ENCODE measurements around the gene CARMIL1. TPM values are rescaled to one million over a fixed set of nuclear protein-coding genes. Genes with fewer than 3 reads are reported as not detected.

The CARMIL1 gene
- polyA plus RNA-seq, 2 donors, result 6.9 to 9.5 TPM

GRCh38 chr6:25489399-25489798 lies 210.2 kb downstream of the CARMIL1 start:
- Histone ChIP-seq H3K9me3 (ENCODE audit: control insufficient read depth in 2 of 2, insufficient read depth in 1 of 2, low read depth in 1 of 2, low read length in 1 of 2) (no peaks in the 10 kb centered on the region), H3K36me3 (ENCODE audit: control insufficient read depth in 2 of 2, insufficient read depth in 2 of 2, low read length in 1 of 2) (no peaks in the 10 kb centered on the region), H3K27me3 (ENCODE audit: control insufficient read depth in 1 of 2, insufficient read depth in 2 of 2, low read length in 2 of 2) (no peaks in the 10 kb centered on the region), H3K4me3 (ENCODE audit: low read depth in 1 of 2, low read length in 2 of 2) (no peak overlapping the region), H3K27ac (ENCODE audit: low read depth in 2 of 2, low read length in 1 of 2) (no peak overlapping the region), H3K4me1 (ENCODE audit: control insufficient read depth in 2 of 2, insufficient read depth in 2 of 2, low read length in 1 of 2) (no peaks in the 10 kb centered on the region)
- 75 to 83% methylated on average over 3 of the region's 3 CpGs for WGBS, 2 donors

DNA sequence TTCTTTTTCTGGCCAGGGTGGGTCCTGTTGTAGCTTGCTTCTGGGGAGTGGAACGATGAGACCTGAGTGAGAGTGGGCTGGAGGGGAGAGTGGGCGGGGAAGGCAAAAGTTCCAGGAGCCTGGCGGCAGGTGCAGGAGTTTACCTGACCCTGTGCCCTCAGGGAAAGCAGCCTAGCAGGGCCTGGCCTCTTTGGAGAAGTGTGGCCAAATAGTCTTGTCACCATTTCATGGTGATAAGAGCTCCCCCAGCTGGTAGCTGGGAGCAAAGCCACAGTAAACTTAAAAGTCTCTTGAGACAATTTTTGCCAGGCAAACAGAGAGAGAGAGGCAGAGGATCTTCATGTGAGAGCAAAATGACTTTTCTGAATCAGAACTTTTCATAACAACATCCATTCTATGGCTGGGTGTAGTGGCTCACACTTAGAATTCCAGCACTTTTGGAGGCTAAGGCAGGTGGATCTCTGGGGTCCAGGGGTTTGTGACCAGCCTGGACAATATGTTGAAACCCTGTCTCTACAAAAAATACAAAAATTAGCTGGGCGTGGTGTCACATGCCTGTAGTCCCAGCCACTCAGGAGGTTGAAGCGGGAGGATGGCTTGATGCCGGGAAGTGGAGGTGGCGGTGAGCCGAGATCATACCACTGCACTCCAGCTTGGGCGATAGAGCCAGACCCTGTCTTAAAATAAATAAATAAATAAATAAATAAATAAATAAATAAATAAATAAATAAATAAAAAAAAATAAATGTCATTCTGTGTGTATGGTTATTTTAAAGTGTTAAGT lies 211.0 kb downstream of the CARMIL1 start:
- Histone ChIP-seq H3K9me3 (ENCODE audit: control insufficient read depth in 2 of 2, insufficient read depth in 1 of 2, low read depth in 1 of 2, low read length in 1 of 2) (no peaks in the 10 kb centered on the region), H3K27me3 (ENCODE audit: control insufficient read depth in 1 of 2, insufficient read depth in 2 of 2, low read length in 2 of 2) (no peaks in the 10 kb centered on the region), H3K4me3 (ENCODE audit: low read depth in 1 of 2, low read length in 2 of 2) (no peak overlapping the region), H3K27ac (ENCODE audit: low read depth in 2 of 2, low read length in 1 of 2) (no peak overlapping the region), H3K4me1 (ENCODE audit: control insufficient read depth in 2 of 2, insufficient read depth in 2 of 2, low read length in 1 of 2) (no peaks in the 10 kb centered on the region), H3K36me3 (ENCODE audit: control insufficient read depth in 2 of 2, insufficient read depth in 2 of 2, low read length in 1 of 2) (no peaks in the 10 kb centered on the region)
- 64 to 67% methylated on average over 9 of the region's 9 CpGs for WGBS, 2 donors

GRCh38 chr6:25492951-25493350 lies 213.8 kb downstream of the CARMIL1 start:
- Histone ChIP-seq H3K9me3 (ENCODE audit: control insufficient read depth in 2 of 2, insufficient read depth in 1 of 2, low read depth in 1 of 2, low read length in 1 of 2) (no peaks in the 10 kb centered on the region), H3K36me3 (ENCODE audit: control insufficient read depth in 2 of 2, insufficient read depth in 2 of 2, low read length in 1 of 2) (no peaks in the 10 kb centered on the region), H3K27ac (ENCODE audit: low read depth in 2 of 2, low read length in 1 of 2) (no peak overlapping the region), H3K4me1 (ENCODE audit: control insufficient read depth in 2 of 2, insufficient read depth in 2 of 2, low read length in 1 of 2) (no peaks in the 10 kb centered on the region), H3K4me3 (ENCODE audit: low read depth in 1 of 2, low read length in 2 of 2) (no peak overlapping the region), H3K27me3 (ENCODE audit: control insufficient read depth in 1 of 2, insufficient read depth in 2 of 2, low read length in 2 of 2) (no peaks in the 10 kb centered on the region)
- 90 to 97% methylated on average over 3 of the region's 3 CpGs for WGBS, 2 donors

DNA sequence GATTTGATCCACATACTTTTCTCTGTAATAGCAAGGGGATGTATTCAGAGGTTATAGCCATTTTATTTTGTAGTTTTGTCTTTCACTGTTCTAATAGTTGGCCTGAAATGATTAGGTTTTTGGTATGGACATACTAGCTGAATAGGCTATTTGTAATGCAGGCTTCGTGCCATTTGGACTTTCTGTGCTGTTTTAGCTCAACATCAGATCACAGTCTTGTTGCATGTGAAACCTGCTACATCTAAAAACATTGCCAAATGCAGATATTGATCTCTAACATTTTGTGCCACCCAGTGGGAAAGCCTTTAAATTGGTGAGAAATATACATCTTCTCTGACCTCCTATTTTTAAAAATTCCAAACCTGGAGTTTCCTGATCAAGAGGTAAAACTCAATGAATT lies 215.3 kb downstream of the CARMIL1 start:
- no peaks in the 10 kb centered on the region for H3K36me3 ChIP-seq (ENCODE audit: control insufficient read depth in 2 of 2, insufficient read depth in 2 of 2, low read length in 1 of 2)
- 82 to 84% methylated on average over 1 of the region's 1 CpG for WGBS, 2 donors
- H3K27ac ChIP-seq (ENCODE audit: low read depth in 2 of 2, low read length in 1 of 2), result no peak overlapping the region
- no peak overlapping the region for H3K4me3 ChIP-seq (ENCODE audit: low read depth in 1 of 2, low read length in 2 of 2)
- no peaks in the 10 kb centered on the region for H3K4me1 ChIP-seq (ENCODE audit: control insufficient read depth in 2 of 2, insufficient read depth in 2 of 2, low read length in 1 of 2)
- H3K9me3 ChIP-seq (ENCODE audit: control insufficient read depth in 2 of 2, insufficient read depth in 1 of 2, low read depth in 1 of 2, low read length in 1 of 2), result no peaks in the 10 kb centered on the region
- H3K27me3 ChIP-seq (ENCODE audit: control insufficient read depth in 1 of 2, insufficient read depth in 2 of 2, low read length in 2 of 2), result no peaks in the 10 kb centered on the region

- Histone ChIP-seq H3K36me3 (ENCODE audit: control insufficient read depth in 2 of 2, insufficient read depth in 2 of 2, low read length in 1 of 2) (no peaks in the 10 kb centered on the region), H3K27ac (ENCODE audit: low read depth in 2 of 2, low read length in 1 of 2) (no peak overlapping the region), H3K4me1 (ENCODE audit: control insufficient read depth in 2 of 2, insufficient read depth in 2 of 2, low read length in 1 of 2) (no peaks in the 10 kb centered on the region), H3K4me3 (ENCODE audit: low read depth in 1 of 2, low read length in 2 of 2) (no peak overlapping the region), H3K9me3 (ENCODE audit: control insufficient read depth in 2 of 2, insufficient read depth in 1 of 2, low read depth in 1 of 2, low read length in 1 of 2) (no peaks in the 10 kb centered on the region), H3K27me3 (ENCODE audit: control insufficient read depth in 1 of 2, insufficient read depth in 2 of 2, low read length in 2 of 2) (no peaks in the 10 kb centered on the region)
- 87 to 88% methylated on average over 8 of the region's 8 CpGs for WGBS, 2 donors
Observed at GRCh38 chr6:25497383-25498040, 218.3 kb downstream of the CARMIL1 start.

DNA sequence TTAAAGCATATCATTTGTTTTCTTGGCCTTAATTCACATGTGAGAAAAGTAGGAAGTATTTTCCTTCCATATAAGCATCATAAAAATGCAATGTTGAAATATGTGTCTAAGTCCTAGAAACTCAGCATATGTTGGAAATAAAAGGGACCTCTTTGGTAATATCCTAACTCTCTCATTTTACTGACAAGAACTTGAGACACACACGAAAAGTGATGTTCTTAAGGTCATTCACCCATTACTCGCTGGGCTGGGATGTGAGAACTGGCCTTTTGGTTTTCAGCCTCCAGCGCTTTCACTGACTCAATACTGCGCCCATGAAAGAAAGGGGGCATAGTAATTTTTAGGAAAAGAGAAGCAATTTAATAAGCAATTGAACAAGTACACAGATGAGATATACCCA lies 219.3 kb downstream of the CARMIL1 start:
- Histone ChIP-seq H3K4me3 (ENCODE audit: low read depth in 1 of 2, low read length in 2 of 2) (no peak overlapping the region), H3K4me1 (ENCODE audit: control insufficient read depth in 2 of 2, insufficient read depth in 2 of 2, low read length in 1 of 2) (no peaks in the 10 kb centered on the region), H3K27ac (ENCODE audit: low read depth in 2 of 2, low read length in 1 of 2) (no peak overlapping the region), H3K36me3 (ENCODE audit: control insufficient read depth in 2 of 2, insufficient read depth in 2 of 2, low read length in 1 of 2) (no peaks in the 10 kb centered on the region), H3K9me3 (ENCODE audit: control insufficient read depth in 2 of 2, insufficient read depth in 1 of 2, low read depth in 1 of 2, low read length in 1 of 2) (no peaks in the 10 kb centered on the region), H3K27me3 (ENCODE audit: control insufficient read depth in 1 of 2, insufficient read depth in 2 of 2, low read length in 2 of 2) (no peaks in the 10 kb centered on the region)
- 87 to 89% methylated on average over 4 of the region's 4 CpGs for WGBS, 2 donors

DNA sequence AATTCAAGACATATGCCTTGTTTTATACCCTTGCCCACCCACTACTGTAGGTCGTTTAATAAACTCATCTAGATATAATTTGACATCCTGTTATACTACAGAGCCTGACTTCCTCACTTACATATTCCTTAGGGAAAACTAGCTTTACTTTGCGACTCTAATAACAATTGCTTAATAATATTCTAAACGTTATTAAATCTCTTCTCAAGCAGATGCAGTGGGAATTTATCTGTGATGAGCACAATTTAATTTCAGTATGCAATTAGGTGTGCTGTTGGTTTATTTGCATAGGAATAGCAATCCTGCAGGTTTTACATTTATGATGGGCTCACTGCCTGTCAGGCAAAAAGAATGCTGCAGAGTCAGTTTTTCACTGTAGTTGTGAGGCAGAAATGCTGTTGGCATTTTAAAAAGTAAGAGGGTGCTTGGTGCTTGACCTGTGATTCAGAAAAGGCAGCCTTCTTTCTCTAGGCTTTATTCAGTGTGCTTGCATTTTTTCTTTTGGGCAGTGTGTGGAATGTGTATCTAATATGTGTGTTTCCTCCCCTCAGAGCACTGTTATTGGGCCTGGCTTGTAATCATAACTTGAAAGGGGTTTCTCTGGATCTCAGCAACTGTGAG lies 220.6 kb downstream of the CARMIL1 start:
- no peaks in the 10 kb centered on the region for H3K27me3 ChIP-seq (ENCODE audit: control insufficient read depth in 1 of 2, insufficient read depth in 2 of 2, low read length in 2 of 2)
- WGBS, 2 donors, result 42 to 50% methylated on average over 3 of the region's 3 CpGs
- H3K4me1 ChIP-seq (ENCODE audit: control insufficient read depth in 2 of 2, insufficient read depth in 2 of 2, low read length in 1 of 2), result no peaks in the 10 kb centered on the region
- H3K4me3 ChIP-seq (ENCODE audit: low read depth in 1 of 2, low read length in 2 of 2), result no peak overlapping the region
- H3K36me3 ChIP-seq (ENCODE audit: control insufficient read depth in 2 of 2, insufficient read depth in 2 of 2, low read length in 1 of 2), result no peaks in the 10 kb centered on the region
- no peak overlapping the region for H3K27ac ChIP-seq (ENCODE audit: low read depth in 2 of 2, low read length in 1 of 2)
- H3K9me3 ChIP-seq (ENCODE audit: control insufficient read depth in 2 of 2, insufficient read depth in 1 of 2, low read depth in 1 of 2, low read length in 1 of 2), result no peaks in the 10 kb centered on the region

DNA sequence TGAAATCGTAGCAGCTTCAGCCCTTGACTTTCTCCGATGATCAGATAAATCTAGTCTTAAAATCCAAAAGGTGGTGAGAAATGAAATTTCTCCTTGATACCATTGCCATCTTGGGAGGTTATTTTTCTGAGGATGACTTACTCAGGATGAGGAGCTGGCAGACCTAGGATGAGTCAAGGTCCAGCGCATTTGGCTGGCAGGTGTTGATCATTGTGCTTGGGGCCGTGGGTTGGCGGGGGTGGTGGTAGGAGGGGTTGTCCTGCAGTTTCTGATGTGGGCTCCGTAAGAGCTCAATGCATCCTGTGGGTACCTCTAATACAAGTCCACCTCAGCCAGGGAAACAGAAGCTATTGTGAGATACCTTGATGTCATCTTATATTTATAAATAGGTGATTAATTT lies 224.5 kb downstream of the CARMIL1 start:
- H3K27ac ChIP-seq (ENCODE audit: low read depth in 2 of 2, low read length in 1 of 2), result no peak overlapping the region
- WGBS, 2 donors, result 72 to 86% methylated on average over 6 of the region's 6 CpGs
- H3K36me3 ChIP-seq (ENCODE audit: control insufficient read depth in 2 of 2, insufficient read depth in 2 of 2, low read length in 1 of 2), result no peaks in the 10 kb centered on the region
- no peaks in the 10 kb centered on the region for H3K9me3 ChIP-seq (ENCODE audit: control insufficient read depth in 2 of 2, insufficient read depth in 1 of 2, low read depth in 1 of 2, low read length in 1 of 2)
- H3K27me3 ChIP-seq (ENCODE audit: control insufficient read depth in 1 of 2, insufficient read depth in 2 of 2, low read length in 2 of 2), result no peaks in the 10 kb centered on the region
- H3K4me3 ChIP-seq (ENCODE audit: low read depth in 1 of 2, low read length in 2 of 2), result no peak overlapping the region
- no peaks in the 10 kb centered on the region for H3K4me1 ChIP-seq (ENCODE audit: control insufficient read depth in 2 of 2, insufficient read depth in 2 of 2, low read length in 1 of 2)

- no peak overlapping the region for H3K27ac ChIP-seq (ENCODE audit: low read depth in 2 of 2, low read length in 1 of 2)
- 46 to 65% methylated on average over 4 of the region's 4 CpGs for WGBS, 2 donors
- no peaks in the 10 kb centered on the region for H3K4me1 ChIP-seq (ENCODE audit: control insufficient read depth in 2 of 2, insufficient read depth in 2 of 2, low read length in 1 of 2)
- H3K36me3 ChIP-seq (ENCODE audit: control insufficient read depth in 2 of 2, insufficient read depth in 2 of 2, low read length in 1 of 2), result no peaks in the 10 kb centered on the region
- H3K9me3 ChIP-seq (ENCODE audit: control insufficient read depth in 2 of 2, insufficient read depth in 1 of 2, low read depth in 1 of 2, low read length in 1 of 2), result no peaks in the 10 kb centered on the region
- H3K4me3 ChIP-seq (ENCODE audit: low read depth in 1 of 2, low read length in 2 of 2), result no peak overlapping the region
- H3K27me3 ChIP-seq (ENCODE audit: control insufficient read depth in 1 of 2, insufficient read depth in 2 of 2, low read length in 2 of 2), result no peaks in the 10 kb centered on the region
Observed at GRCh38 chr6:25504661-25505060, 225.5 kb downstream of the CARMIL1 start.

All from esophagus (tissue), 2 donors.